Colon (tissue), 2 donors: ENCODE data around the gene PNMT.
"Not testable (repeated sequence)": the region's sequence is repeated elsewhere in the genome, so short reads cannot be mapped to it uniquely, and the experiment has no call there.

Source experiments
- FAIRE-seq: peaks from 2 replicates; lab custom pipeline; 2012; peaks lifted over from hg19 to GRCh38; lab: Jason Lieb, UNC
- donor health status: control.
- donor health status: control.

PNMT gene

DNA sequence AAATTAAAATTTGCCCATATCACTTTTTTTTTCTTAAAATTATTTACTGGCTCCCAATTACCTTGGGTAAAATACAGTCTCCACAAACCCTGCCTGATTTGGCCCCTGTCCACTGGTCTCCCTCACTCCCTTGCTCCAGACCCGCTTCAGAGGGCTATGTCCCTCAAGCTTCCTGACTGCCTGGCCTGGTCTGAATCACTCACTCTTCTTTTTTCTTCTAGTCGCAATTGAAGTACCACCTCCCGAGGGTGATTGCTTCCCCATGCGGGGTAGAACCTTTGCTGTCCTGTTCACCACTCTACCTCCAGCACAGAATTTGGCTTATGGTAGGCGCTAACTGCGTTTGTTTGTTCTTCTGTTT is 20.2 kb downstream of the PNMT start:
- FAIRE-seq: no peak

DNA sequence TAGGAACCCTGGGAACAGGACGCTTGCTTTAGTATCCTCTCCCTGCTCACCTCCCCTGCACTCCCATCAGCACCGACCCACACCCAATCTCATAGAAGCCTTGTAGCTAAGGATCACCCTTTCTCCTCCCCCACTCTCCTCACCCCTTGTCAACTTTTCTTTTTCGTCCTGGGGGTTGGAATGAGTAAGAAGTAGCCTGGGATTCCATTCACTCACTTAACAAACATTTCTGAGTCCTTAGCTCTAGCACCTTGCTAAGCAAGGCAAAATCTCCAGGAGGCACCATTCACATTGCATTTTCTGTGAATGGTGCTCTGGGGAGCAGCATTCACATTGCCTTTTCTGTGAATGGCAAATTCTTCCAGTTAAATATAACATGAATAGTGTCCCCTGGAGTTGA is 20.7 kb downstream of the PNMT start:
- FAIRE-seq: no peak

DNA sequence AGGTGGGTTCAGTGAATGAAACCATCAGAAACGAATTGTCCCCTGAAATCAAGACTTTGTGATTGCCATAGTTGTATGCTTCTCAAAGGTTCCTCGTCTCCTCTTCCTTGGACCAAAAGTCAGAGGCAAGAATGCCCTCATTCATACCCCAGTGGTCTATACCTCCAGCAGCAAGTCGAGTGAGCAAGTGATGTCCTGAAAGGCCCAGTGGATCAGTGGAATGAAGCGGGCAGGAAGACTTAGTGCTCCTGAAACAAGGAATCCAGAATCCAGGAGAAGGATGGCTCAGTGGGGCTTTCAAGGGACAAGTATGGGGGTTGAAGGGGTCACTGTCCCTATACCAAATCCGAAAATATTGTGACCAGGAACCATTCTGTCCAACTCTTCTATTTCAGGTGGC is 26.3 kb downstream of the PNMT start:
- no peak for FAIRE-seq

DNA sequence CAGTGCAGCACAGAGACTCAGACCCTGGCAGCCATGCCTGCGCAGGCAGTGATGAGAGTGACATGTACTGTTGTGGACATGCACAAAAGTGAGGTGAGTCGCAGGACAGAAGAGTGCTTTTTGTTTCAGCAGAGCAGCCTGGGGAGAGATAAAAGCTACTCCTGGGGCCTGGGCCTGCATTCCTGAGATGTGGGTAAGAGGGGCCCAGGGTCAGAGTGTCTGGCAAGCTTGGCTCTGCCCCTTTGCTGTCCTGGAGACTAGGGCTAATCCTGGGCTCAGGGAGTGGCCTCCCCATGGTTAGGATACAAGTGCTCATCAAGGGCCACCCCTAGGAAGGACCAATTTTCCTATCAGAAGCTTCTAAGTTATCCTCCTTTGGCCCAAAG is 26.8 kb downstream of the PNMT start:
- FAIRE-seq: no peak

DNA sequence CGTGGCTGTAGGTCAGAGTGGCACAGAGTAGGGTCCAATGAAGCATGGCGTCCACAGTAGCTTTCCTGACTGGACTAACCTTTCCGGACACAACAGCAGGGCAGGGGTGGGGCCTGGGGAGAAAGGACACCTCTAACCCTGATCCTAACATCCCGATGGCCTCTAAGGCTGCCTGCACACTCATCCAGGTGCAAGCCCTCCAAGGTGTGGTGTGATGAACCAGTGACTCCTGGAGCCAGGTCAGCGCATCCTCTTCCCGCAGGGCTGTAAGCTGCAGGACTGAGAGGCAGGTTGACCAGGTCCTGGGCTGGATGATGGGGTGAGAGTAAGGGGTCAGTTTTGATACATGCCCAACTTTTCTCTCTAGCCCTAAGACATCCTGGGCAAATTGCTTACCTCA is 28.5 kb downstream of the PNMT start:
- FAIRE-seq: no peak

DNA sequence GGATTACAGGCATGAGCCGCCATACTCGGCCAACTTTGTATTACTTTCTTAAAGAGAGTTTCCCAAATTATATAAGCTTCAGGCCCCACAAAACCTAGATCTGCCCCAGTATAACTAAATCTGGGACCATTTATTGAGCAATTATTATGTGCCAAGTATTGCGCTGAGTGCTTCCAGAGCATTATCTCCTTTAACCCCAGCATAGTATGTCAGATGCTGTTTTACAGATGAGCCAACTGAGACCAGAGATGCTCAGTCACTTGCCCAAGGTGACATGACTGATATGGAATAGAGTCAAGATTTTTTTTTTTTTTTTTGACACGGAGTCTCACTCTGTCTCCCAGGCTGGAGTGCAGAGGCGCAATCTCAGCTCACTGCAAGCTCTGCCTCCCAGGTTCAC is 29.7 kb downstream of the PNMT start:
- FAIRE-seq: no peak

DNA sequence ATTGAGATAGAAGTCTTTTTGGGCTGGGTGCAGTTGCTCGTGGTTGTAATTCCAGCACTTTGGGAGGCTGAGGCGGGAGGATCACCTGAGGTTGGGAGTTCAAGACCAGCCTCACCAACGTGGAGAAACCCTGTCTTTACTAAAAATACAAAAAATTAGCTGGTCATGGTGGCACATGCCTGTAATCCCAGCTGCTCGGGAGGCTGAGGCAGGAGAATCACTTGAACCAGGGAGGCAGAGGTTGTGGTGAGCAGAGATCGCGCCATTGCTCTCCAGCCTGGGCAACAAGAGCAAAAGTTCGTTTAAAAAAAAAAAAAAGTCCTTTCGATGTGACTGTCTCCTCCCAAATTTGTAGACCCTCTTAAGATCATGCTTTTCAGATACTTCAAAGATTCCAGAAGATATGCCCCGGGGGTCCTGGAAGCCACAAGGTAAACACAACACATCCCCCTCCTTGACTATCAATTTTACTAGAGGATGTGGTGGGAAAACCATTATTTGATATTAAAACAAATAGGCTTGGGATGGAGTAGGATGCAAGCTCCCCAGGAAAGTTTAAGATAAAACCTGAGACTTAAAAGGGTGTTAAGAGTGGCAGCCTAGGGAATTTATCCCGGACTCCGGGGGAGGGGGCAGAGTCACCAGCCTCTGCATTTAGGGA is 31.0 kb downstream of the PNMT start:
- FAIRE-seq: not testable (repeated sequence)

DNA sequence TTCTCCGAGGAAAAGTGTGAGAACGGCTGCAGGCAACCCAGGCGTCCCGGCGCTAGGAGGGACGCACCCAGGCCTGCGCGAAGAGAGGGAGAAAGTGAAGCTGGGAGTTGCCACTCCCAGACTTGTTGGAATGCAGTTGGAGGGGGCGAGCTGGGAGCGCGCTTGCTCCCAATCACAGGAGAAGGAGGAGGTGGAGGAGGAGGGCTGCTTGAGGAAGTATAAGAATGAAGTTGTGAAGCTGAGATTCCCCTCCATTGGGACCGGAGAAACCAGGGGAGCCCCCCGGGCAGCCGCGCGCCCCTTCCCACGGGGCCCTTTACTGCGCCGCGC is 31.5 kb downstream of the PNMT start, which contains the start of gene ERBB2:
TSS of gene ERBB2 (plus strand) at position 247 of the 330 bp plus-strand sequence. CDS start 175 bp downstream, outside the sequence.
- FAIRE-seq: no peak

DNA sequence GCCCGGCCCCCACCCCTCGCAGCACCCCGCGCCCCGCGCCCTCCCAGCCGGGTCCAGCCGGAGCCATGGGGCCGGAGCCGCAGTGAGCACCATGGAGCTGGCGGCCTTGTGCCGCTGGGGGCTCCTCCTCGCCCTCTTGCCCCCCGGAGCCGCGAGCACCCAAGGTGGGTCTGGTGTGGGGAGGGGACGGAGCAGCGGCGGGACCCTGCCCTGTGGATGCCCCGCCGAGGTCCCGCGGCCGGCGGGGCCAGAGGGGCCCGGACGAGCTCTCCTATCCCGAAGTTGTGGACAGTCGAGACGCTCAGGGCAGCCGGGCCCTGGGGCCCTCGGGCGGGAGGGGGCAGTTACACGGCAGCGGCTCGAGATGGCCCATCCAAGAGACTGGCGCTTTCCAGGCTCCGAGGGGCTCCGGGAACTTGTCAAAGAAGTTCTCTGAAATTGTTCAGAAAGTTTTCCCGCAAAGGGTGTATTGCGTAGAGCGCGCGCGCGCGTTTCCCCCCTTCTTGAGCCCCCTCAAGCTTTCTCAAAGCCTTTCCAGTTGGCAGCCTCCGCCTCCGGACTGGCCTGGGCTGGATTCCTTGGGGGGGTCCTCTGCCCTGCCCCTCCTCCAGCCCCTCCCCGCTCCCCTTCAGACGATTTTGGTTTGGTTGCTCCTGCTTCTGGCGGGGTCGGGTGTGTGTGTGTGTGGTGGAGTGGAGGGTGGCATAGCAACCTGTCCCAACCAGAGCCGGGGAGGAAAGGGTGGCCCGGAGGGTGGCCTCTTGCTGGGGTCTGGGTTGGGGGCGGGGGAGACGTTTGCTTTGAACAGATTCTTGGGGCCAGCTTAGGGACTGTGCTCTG is 32.1 kb downstream of the PNMT start:
- no peak for FAIRE-seq

DNA sequence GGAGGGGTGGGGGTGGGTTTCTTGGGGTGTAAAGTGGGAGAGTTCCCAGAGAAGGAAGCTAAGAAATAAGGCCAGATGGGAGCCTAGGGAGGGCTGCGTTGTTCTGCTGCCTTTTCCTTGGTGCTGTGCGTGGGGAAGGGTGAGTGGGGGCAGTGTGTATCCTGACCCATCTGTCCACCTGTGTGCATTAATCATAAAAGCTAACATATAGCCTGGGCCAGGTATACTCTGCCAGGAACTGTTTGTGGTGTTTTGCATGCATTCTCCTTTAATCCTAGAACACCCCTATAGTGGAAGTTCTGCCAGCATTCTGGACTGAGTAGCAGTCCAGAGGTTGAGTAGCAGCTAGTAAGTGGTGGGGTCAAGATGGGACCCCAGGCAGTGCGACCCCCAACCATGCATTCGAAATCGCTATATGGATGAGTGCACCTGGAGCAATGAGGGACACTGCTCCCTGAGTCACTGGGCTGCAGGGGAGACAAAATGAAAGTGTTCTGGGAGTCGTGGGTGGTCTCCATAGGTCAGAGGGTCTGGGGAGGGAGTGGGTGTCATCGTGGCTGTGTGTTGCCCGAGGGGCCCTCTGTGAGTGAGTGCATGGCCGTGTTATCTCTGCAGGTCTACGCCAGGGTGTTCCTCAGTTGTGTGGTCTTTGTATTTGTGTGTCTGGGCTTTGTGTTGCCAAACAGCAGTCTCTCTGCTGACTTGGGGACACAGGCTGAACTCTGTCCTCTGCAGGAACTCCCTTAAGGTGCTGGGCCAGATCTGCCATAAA is 32.9 kb downstream of the PNMT start:
- FAIRE-seq: no peak

DNA sequence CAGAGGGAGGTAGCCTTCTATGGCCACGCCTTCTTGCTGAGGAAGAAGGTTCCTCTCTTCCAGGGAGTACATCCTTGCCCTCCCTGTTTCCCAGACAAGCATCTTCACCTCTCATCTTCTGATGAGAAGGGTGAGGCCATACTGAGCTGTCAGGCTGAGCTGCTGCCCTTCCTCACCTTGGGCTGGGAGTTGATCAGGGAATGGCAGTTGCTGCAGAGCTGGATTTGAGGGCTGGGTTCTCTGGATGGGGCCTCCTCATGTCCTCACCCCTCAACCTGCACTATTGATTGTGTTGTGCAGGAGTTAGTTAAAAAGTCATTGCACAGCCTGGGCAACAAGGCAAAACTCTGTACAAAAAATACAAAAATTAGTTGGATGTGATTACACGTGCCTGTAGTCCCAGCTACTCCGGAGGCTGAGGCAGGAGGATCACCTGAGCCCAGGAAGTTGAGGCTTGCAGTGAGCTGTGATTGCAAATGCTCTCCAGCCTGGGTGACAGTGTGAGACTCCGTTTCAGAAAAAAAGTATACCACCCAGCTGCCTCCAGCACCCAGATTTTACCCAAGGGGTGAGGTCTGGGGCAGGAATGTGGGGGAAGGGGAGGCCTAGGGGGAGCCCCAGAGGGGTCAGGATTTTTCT is 33.6 kb downstream of the PNMT start:
- no peak for FAIRE-seq

DNA sequence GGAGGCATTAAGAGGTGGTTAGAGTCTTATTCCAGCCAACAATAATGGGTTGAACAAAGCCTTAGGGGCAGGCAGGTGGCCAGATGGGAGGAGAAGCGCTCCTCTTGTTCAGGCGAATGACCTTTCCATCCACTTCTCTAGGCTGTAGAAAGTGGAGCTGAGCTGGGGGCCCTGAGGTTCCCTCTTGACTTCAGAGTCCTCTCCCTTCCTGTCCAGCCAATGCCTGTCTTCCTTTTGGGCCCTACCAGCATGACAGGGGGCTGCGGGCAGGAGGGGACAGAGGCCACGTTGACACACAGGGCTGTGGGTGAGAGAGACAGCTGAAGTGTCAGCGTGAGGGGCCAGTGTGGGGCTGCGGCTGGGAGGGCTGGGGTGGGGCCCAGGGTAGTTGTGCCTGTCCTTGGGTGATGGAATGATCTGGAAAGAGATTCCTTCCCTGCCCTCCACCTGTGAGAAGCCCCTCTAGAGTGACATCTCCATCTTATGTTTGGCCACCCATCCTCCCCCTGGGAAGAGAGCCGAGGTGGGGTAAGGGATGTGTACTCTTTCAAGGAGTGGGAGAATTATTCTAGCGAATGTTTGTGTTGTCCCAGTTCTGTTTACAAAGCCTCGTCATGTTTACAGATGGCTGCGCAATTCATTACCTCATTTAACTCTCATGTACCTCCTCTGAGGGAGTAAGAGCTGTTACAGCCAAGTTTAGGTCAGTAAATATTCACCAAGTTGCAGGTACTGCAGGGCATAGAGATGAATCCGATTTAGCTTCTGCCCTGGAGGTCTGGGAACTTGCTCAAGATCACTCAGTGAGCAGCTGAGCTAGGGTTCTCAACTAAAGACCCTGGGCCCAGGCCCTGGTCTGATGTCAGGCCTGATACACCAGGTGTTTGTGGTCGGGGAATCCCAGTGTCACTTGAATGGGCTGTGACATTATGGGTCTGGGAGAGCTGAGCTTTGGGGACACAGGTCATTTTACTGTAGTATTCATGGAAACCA is 34.9 kb downstream of the PNMT start:
- no peak for FAIRE-seq

DNA sequence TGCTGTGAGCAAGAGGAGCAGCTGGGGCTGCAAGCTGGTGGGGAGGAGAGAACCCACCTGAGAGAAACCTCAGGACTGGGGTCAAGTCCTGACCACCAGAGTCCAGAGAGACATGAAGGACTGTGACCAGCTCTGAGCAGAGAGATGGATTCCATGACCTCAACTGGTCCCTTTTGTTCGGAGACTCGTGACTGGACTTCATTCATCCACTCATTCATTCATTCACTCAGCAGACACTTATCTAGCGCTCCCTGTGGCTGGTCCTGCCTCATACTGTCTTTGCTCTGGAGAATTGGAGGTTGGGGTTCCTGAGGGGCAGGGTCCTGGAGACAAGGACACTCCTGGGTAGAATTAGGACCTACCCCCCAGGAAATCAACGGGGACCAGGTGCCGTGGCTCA is 35.7 kb downstream of the PNMT start:
- no peak for FAIRE-seq

DNA sequence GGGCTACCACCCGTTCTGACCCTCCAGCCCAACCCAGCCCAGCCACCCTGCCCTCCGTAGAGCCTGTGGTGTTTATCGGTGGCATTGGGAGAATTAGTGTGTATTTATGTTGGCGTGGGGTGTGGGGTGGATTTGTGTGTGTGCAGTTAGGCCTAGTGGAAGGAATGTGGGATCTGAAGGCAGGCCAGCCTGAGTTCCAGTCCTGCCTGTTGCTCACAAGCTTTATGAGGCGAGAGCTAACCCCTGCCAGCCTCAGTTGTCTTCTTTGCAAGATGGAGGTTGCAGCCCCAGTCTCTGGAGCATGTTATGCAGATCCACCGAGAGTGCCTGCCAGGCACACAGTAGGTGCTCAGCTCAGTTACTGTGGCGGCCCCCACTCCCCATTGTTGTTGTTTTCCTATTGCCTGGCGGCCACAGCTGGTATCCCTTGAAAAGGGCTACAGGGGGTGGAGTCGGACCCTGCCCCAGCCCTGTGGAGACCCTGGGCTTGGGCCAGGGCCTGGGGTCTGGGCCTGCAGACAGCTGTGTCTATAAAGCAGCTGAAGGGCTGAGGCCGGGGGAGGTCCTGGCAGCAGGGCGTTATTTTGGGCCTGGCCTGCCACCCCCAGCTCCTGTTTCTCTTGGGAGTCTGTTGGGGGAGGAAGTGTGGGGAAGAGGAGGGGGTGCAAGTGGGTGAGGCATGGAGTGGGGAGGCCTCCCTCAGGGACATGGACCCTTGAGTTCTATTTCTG is 36.7 kb downstream of the PNMT start:
- no peak for FAIRE-seq

DNA sequence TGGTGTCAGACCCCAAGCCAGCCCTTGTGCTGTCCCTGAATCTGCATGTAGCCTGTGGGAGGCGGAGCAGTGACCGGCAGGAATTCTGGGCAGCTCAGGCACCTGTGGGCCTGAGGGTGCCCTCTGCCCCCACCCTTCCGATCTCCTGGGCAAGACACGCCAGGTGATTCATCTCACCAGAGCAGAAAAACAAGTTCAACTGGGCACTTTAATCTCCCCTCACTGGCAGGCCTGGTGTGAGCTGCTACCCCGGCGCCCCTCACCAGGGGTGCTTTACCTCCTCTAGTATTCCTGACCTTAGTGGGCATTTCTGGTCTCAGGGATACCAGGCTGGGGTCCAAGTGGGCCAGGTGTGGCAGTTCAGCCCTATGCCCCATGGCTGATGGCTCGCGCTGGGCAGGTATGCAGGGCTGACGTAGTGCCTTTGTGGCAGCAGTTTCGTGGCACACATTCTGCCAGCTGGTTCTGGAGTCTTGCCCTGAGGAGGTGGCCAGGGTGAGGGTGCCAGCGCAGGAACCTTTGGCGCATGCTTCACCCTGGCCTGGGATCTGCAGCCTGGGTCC is 37.6 kb downstream of the PNMT start:
- no peak for FAIRE-seq

DNA sequence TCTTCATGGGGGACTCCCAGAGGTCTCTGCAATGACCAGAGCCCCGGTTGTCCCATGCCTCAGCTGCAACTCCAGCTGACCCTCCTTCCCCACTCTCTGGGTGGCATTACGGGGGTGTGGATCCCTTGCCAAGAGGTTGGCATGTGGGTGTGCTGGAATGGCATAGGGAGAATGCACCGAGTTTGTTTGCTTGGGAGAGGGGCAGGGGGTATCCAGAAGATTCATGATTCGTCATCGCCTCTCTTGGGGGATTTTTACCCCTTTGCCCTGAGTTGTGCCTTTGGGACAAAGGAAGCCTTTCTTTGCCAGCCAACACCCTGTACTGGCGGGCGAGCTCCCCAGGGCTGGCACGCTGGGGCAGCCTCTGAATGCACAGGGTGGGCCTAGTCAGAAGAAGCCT is 38.1 kb downstream of the PNMT start:
- no peak for FAIRE-seq

DNA sequence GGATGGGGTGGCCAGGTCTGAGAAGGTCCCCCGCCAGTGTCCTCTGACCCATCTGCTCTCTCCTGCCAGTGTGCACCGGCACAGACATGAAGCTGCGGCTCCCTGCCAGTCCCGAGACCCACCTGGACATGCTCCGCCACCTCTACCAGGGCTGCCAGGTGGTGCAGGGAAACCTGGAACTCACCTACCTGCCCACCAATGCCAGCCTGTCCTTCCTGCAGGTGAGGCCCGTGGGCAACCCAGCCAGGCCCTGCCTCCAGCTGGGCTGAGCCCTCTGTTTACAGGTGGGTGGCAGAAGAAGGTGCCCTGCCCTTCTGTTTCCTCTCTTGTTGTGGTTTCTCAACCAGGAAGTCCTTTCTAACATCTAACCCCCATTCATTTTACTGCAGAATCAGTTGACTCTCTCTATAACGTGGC is 38.7 kb downstream of the PNMT start:
- no peak for FAIRE-seq

DNA sequence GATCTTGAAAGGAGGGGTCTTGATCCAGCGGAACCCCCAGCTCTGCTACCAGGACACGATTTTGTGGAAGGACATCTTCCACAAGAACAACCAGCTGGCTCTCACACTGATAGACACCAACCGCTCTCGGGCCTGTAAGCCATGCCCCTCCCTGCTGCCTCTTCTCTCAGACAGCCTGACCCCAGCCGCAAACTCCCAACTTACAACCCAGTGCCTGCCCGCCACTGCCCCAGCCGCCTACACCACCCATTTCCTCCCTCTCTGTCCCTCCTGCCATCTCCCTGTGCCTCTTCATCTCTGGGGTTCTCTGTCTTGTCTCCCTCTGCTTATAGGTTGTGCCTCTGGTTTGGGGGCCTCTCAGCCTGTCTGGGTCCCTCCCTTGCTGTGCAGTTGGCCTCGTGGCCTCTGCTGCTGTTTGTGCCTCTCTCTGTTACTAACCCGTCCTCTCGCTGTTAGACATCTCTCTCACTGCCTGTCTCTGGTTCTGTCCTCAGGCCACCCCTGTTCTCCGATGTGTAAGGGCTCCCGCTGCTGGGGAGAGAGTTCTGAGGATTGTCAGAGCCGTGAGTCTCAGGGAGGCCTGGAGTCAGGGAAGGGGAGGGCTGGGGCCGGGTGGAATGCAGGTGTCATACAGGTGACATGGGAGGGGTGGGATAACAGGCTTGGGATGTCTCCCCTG is 41.2 kb downstream of the PNMT start:
- no peak for FAIRE-seq

DNA sequence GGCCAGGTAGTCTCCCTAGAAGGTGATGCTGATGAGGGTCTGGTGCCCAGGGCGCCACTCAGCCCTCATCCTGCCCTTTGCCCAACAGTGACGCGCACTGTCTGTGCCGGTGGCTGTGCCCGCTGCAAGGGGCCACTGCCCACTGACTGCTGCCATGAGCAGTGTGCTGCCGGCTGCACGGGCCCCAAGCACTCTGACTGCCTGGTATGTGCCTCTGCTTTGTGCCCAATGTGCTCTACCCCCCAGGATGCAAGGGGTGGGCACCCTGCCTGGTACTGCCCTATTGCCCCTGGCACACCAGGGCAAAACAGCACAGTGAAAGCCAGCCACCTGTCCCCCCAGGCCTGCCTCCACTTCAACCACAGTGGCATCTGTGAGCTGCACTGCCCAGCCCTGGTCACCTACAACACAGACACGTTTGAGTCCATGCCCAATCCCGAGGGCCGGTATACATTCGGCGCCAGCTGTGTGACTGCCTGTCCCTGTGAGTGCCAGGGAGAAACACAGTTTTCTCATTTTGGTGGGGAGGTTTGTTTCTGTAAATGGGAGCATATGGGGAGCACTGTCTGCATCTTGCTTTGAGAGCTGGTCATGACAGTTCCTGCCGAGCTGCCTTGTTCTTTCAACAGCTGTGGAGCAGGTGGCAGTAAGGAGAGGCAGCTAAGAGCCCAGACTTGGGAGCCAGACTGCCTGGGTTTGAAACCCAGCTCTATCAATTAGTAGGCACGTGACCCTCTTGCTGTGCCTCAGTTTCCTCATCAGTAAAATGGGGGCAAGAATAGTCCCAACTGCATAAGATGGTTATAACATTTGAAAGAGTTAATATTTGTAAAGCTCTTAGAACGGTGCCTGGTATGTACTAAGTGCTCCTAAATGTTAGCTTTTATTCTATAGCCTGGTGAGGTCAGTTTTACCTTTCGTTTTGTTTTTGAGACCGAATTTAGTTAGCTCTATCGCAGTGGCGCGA is 42.0 kb downstream of the PNMT start:
- no peak for FAIRE-seq
